Measurements from ENCODE around the gene AUTS2.

AUTS2 gene

DNA sequence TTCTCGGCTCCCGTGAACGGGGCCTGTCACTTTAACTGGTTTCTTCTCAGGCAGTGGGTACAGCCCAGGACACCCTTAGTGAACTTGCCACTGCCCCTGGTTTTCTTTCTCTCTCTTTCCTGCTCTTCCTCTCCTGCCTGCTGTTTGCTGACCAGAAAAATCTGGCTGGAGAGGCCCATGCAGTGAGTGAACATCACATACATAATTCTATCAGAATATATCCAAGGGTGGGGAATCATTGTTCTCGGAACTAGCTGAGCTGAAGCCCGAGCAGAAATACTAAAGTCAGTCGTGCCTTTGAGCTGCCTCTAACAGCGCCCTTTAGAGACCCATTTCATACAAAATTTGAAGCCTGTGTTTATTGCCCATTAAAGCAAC lies 1032.2 kb downstream of the AUTS2 start:
- ChIA-PET POLR2A (interaction anchor here (0.5 kb wide), 1 partner anchor 1098 kb away, joined by 3 read pairs; no protein-coding TSS in a partner anchor), CTCF (no interaction called here)
- TF ChIP-seq, protein P1, sequence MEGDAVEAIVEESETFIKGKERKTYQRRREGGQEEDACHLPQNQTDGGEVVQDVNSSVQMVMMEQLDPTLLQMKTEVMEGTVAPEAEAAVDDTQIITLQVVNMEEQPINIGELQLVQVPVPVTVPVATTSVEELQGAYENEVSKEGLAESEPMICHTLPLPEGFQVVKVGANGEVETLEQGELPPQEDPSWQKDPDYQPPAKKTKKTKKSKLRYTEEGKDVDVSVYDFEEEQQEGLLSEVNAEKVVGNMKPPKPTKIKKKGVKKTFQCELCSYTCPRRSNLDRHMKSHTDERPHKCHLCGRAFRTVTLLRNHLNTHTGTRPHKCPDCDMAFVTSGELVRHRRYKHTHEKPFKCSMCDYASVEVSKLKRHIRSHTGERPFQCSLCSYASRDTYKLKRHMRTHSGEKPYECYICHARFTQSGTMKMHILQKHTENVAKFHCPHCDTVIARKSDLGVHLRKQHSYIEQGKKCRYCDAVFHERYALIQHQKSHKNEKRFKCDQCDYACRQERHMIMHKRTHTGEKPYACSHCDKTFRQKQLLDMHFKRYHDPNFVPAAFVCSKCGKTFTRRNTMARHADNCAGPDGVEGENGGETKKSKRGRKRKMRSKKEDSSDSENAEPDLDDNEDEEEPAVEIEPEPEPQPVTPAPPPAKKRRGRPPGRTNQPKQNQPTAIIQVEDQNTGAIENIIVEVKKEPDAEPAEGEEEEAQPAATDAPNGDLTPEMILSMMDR (IDR thresholded peaks at IDR 0.05; ENCODE audit: insufficient read depth, low read length, missing control alignments): no peak
- peak overlapping the region; percentile 7; the same call in 1 of the 2 replicates for H3K4me3 ChIP-seq (ENCODE audit: low read depth, low read length)
- DNase-seq (ENCODE audit: low read depth, low spot score): no peak

DNA sequence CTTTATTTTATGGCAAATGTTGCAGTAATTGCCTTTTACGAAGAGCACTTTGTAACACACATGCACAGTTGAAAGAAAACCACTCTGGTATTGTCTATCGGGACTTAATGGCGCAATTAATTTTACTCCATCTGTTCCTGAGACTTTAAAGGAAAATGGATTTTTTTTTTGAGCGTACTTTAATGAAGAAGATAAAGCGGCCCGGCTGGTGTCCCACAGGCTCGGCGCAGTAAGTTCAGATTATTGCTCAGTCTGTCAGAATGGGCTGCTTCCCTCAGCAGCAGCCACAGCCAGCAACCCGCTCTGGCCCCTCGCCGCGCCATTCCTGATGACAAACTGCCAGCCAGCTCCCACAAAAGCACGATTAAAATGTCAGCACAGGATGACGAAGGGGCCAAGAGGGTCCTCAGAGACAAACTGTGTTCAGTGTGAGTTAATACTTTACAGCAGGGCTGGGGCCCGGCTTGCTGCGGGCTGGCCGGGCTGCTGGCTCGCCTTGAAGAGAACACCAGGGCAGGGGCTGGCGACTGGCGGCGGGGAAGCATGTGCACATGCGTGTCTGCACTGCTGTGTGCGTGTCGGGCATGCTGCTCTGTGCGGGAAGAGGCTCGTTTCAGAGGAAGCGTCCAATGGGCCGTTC lies 1032.7 kb downstream of the AUTS2 start:
- TF ChIP-seq, protein P1 (IDR thresholded peaks at IDR 0.05; ENCODE audit: insufficient read depth, low read length, missing control alignments): no peak
- no peak for DNase-seq (ENCODE audit: low read depth, low spot score)
- CTCF ChIA-PET: no interaction called here
- POLR2A ChIA-PET: interaction anchor here (0.5 kb wide), 1 partner anchor 1098 kb away, joined by 3 read pairs; no protein-coding TSS in a partner anchor
- peak overlapping the region; percentile 35 for H3K4me3 ChIP-seq (ENCODE audit: low read depth, low read length)

DNA sequence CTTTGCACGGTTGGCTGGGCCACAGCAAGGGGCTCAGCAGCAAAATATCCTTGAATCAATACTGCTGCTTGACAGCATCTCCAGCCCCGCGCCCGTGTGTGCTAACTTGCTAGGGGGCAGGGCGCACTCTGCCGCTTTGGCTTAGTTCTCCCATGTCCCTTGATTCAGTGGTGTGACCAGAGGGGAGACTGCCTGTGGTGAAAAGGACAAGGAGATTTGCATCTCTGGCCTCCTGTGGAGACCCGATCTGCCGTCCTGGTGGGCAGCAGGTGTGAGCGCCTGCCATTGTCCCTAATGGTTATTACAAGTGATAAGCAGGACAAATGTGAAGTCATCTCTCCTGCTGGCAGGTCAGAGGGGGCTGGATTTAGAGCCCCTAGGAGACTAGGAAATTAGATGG lies 1033.4 kb downstream of the AUTS2 start:
- DNase-seq (ENCODE audit: low read depth, low spot score): no peak
- TF ChIP-seq, protein P1 (IDR thresholded peaks at IDR 0.05; ENCODE audit: insufficient read depth, low read length, missing control alignments): no peak
- ChIA-PET CTCF (no interaction called here), POLR2A (no interaction called here)
- no peak overlapping the region for H3K4me3 ChIP-seq (ENCODE audit: low read depth, low read length)

DNA sequence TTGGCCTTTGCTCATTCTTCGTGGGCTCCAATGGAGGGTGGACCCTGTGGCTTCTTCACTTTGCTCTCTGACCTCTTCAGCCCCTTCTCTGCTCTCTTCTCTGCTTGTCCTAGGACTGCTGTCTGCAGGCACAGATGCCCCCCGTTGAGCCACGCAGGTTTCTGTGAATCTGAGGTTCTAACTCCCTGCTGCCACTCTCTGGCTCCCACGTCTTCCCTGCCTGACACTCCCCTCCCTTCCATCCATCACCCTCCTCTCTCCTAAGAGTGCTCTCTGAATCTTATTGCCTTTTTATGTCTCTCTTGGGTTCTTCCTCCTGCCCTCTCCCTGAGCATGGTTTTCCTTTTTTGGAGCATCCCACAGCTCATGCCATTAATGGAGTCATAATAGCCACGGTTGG lies 1034.1 kb downstream of the AUTS2 start:
- ChIA-PET POLR2A (no interaction called here), CTCF (no interaction called here)
- no peak for DNase-seq (ENCODE audit: low read depth, low spot score)
- H3K4me3 ChIP-seq (ENCODE audit: low read depth, low read length): no peak overlapping the region
- TF ChIP-seq, protein P1 (IDR thresholded peaks at IDR 0.05; ENCODE audit: insufficient read depth, low read length, missing control alignments): no peak

DNA sequence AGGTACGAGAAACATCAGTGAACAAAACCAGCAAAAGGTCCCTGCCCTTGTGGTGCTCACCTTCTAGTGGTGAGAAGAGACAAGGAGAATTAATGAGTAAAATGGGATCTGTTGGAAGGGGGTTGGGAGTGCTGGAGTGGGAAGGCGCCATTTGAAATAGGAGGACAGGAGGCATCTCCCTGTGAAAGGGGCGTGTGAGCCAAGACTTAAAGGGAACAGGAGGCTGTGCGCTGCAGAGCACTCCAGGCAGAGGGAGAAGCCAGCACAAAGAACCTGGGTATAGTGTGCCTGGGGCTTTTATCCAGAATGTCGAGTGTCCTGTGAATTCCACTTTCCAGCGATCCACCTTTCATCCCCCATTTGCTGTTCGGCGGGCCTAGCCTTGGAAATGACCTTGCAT lies 1035.8 kb downstream of the AUTS2 start:
- CTCF ChIA-PET: no interaction called here
- TF ChIP-seq, protein P1 (IDR thresholded peaks at IDR 0.05; ENCODE audit: insufficient read depth, low read length, missing control alignments): no peak
- no peak overlapping the region for H3K4me3 ChIP-seq (ENCODE audit: low read depth, low read length)
- DNase-seq (ENCODE audit: low read depth, low spot score): no peak
- POLR2A ChIA-PET: interaction anchor here (0.5 to 1.0 kb wide), 2 partner anchors 45 to 156 kb away, joined by 3 to 4 read pairs; no protein-coding TSS in a partner anchor

DNA sequence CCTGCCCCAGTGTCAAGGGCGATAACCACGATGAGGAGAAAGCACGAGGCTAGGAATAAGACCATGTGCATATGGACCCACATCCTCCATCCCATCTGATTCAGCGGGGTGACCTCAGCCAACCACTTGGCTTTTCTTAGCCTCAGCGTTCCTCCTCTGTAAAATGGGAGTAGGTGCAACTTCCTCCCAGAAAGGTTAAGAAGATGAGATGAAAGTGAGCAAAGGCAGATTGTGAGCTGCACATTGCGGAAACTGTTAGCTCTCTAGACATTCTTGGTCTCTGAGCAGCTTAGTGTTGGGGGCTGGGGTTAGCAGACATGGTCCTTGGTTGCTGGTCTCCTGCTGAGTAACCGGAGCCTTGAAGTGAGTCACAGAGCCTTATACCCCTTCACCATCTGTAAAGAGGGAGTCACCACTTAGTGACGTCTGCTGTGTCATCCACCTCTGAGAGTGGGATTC lies 1036.4 kb downstream of the AUTS2 start:
- no peak overlapping the region for H3K4me3 ChIP-seq (ENCODE audit: low read depth, low read length)
- TF ChIP-seq, protein P1 (IDR thresholded peaks at IDR 0.05; ENCODE audit: insufficient read depth, low read length, missing control alignments): no peak
- peak; percentile 89 for DNase-seq (ENCODE audit: low read depth, low spot score)
- POLR2A ChIA-PET: interaction anchor here (0.5 to 1.0 kb wide), 2 partner anchors 44 to 157 kb away, joined by 3 to 4 read pairs; no protein-coding TSS in a partner anchor
- CTCF ChIA-PET: interaction anchor here (1.0 kb wide), 1 partner anchor 64 kb away, joined by 3 read pairs; no protein-coding TSS in a partner anchor
